GM06990 (cell line): ENCODE results near the gene ARHGAP29.

ENCODE experiments used
- DNase-seq: peaks from one replicate; pipeline ENCODE4 v3.0.0-alpha.2; 2011; ENCODE audit not compliant: insufficient read length; ENCODE audit errors: extremely low read depth
- H3K27me3 ChIP-seq: replicated peaks from 2 replicates; pipeline ENCODE4 v1.6.0; 2011; ENCODE audit warnings: low read length; ENCODE audit not compliant: control insufficient read depth, insufficient read depth
- H3K36me3 ChIP-seq: 2 replicates; pipeline ENCODE4 v1.5.1; 2011; ENCODE audit warnings: low read length; ENCODE audit not compliant: control insufficient read depth, insufficient read depth
- H3K4me3 ChIP-seq: replicated peaks from 2 replicates; pipeline ENCODE4 v1.5.1; 2011; ENCODE audit warnings: low read depth, mild to moderate bottlenecking, control low read depth, low read length
- TF ChIP-seq, protein P1 (sequence below): IDR thresholded peaks from 2 replicates; pipeline ENCODE4 v1.5.1; 2011; ENCODE audit warnings: low read length, control low read depth, mild to moderate bottlenecking, inconsistent platforms; ENCODE audit not compliant: insufficient read depth, poor library complexity, severe bottlenecking

Gene ARHGAP29

GRCh38 chr1:94202241-94202640 lies 35.1 kb downstream of the ARHGAP29 start:
- DNase-seq: no peak
- H3K27me3 ChIP-seq: no peaks in the 10 kb centered on the region
- no peak overlapping the region for H3K4me3 ChIP-seq
- TF ChIP-seq, protein P1, sequence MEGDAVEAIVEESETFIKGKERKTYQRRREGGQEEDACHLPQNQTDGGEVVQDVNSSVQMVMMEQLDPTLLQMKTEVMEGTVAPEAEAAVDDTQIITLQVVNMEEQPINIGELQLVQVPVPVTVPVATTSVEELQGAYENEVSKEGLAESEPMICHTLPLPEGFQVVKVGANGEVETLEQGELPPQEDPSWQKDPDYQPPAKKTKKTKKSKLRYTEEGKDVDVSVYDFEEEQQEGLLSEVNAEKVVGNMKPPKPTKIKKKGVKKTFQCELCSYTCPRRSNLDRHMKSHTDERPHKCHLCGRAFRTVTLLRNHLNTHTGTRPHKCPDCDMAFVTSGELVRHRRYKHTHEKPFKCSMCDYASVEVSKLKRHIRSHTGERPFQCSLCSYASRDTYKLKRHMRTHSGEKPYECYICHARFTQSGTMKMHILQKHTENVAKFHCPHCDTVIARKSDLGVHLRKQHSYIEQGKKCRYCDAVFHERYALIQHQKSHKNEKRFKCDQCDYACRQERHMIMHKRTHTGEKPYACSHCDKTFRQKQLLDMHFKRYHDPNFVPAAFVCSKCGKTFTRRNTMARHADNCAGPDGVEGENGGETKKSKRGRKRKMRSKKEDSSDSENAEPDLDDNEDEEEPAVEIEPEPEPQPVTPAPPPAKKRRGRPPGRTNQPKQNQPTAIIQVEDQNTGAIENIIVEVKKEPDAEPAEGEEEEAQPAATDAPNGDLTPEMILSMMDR: no peak
- H3K36me3 ChIP-seq: no peaks in the 10 kb centered on the region

- no peaks in the 10 kb centered on the region for H3K27me3 ChIP-seq
- H3K36me3 ChIP-seq: no peaks in the 10 kb centered on the region
- TF ChIP-seq, protein P1: no peak
- DNase-seq: no peak
- no peak overlapping the region for H3K4me3 ChIP-seq
Measured at GRCh38 chr1:94199398-94199797, 38.0 kb downstream of the ARHGAP29 start.

- Histone ChIP-seq H3K4me3 (no peak overlapping the region), H3K36me3 (no peaks in the 10 kb centered on the region), H3K27me3 (no peaks in the 10 kb centered on the region)
- DNase-seq: no peak
- TF ChIP-seq, protein P1: no peak
Measured at GRCh38 chr1:94194079-94194865, 43.1 kb downstream of the ARHGAP29 start.

GRCh38 chr1:94193128-94193527 lies 44.3 kb downstream of the ARHGAP29 start:
- H3K4me3 ChIP-seq: no peak overlapping the region
- TF ChIP-seq, protein P1: no peak
- DNase-seq: no peak
- no peaks in the 10 kb centered on the region for H3K36me3 ChIP-seq
- H3K27me3 ChIP-seq: no peaks in the 10 kb centered on the region

GRCh38 chr1:94191216-94191615 lies 46.2 kb downstream of the ARHGAP29 start:
- DNase-seq: no peak
- no peaks in the 10 kb centered on the region for H3K36me3 ChIP-seq
- no peak overlapping the region for H3K4me3 ChIP-seq
- H3K27me3 ChIP-seq: no peaks in the 10 kb centered on the region
- TF ChIP-seq, protein P1: no peak
